GM19324 (cell line): ENCODE data around the gene PRKCA.

ENCODE experiments used
- ATAC-seq: cut with Tn5 transposase; IDR thresholded peaks from one replicate; pipeline ENCODE4 v1.9.1; 2021; ENCODE audit warnings: mild to moderate bottlenecking, moderate library complexity; ENCODE audit not compliant: unreplicated experiment, low FRiP score

The PRKCA gene

DNA sequence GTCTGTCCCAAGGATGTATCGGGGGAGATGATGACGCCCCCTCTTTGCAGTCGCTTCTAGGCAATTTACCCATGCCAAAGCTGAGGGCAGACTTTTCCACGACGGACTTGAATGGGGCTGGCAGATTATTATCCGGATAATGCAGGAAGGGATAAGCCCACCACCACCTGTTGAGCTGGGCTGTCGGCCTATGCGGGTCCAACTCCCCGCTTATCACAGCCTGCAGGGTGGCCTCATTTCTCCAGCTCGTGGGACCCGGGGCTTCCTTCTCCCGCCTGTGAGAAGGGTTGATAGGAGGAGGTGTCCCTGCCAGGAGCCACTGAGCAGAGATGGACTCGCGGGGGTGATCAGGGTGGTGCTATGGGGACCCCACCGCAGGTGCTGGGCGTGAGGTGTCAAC lies 533.1 kb downstream of the PRKCA start:
- ATAC-seq: no peak

DNA sequence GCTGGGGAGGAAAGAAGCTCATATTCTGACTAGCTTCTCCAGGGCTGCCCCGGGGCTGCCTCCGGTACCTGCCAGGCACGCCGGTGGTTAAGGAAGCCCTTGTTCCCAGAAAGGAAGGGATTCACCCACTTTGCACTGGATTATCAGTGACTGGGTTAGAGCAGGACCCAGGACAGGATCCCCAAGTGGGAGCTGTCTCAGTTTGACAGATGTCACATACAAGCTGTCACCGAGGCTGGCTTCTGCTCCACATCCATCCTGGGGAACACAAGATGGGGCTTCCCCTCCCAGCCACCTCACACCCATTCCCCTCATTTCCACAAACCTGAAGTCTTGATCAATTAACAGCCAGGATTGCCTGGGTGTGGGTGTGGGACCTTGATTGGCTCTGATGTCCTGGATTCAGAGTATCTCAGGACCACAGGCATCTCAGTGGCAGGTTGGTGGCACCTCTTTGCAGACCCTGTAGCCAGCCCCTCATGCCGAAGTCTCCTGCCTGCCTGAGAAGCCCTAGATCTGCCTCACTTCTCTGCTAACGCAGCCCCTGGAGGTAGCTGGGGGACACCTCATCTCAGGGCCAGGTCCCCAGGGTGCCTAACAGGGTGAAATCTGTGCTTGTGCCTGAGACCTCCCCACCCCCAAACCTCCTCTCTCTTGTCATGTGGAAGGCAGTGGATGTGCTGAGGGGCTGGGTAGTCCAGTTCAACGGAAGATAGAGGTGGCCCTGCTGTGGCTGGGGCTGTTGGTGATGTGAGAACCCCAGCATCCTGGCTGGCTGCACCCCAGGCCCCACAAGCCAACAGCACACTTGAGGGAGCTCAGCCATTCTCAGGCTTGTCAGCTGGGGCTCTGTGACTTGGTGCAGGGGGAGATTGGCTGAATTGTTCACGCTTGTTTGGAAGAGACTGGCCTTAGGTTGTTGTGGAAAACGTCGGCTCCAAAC lies 533.9 kb downstream of the PRKCA start:
- no peak for ATAC-seq

DNA sequence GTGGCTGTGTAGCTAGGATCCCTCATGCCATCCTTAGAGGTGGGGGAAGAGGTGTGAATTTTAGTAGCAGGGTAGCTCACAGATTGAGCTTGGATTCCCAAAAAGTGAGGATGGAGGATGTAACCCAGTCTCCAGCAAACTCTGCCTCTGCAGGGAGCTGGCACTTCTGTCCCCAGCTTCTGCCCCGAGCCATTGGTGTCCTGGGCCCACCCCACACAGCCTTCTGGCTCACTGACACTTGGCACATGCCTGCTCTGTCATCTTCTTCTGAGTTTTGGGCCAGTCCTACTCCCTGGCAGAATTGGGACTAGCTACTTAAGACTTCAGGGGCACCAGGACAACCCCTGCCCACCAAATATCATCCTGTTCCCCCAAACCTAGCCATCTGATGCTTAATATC lies 534.8 kb downstream of the PRKCA start:
- no peak for ATAC-seq

DNA sequence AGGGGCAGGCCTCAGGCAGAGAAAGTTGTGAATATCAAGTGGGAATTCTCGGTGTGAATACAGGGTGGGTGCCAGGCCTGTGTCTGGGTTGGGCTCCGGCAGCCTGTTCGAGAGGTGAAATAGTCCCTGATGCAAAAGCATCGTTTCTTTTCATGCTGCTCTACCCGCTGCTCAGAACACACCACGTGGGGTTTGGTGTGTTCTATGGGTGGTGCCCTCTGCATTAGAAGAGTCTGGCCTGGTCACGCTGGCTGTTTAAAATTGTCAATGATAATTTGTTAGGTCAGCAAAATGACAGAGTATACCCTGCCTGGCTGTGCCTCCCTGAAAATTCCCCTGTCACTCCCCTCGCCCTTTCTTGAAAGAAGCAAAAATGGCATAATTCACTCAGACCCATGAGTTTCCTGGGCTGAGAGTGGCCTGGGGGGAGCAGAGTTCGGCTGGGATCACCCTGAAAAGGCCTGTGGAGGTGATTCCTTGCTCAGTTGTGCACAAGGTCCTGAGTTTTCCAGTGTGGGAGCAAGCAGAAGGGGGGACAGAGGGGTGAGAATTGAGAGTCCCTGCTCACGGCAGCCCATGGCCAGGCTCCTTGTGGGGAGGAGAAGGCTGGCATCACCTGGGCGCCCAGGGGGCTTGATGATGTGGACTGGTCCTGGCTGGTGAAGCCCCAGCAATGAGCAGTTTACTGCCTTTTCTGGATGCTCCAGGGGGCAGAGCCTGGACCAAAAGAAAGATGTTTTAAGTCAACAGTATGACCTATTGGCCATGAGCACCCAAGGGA lies 535.7 kb downstream of the PRKCA start:
- no peak for ATAC-seq

DNA sequence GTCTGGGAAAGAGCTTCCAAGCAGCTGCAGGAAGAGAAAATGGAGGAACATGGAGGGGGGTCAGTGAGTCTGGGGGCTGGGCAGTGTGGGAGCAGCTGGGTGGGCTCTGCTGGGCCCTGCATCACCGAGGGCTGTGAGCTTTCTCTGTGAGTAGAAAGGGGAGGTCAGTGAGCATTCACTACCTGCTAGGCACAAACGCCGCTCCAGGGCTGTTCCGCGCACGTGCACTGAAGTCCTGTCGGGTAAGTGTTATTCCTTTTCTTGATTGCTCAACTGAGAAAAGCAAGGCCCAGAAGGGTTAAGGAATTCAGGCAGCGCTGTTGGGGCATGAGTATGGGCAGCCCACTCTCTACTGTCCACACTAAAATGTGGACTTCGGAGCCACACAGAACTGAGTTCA lies 537.2 kb downstream of the PRKCA start:
- ATAC-seq: no peak

DNA sequence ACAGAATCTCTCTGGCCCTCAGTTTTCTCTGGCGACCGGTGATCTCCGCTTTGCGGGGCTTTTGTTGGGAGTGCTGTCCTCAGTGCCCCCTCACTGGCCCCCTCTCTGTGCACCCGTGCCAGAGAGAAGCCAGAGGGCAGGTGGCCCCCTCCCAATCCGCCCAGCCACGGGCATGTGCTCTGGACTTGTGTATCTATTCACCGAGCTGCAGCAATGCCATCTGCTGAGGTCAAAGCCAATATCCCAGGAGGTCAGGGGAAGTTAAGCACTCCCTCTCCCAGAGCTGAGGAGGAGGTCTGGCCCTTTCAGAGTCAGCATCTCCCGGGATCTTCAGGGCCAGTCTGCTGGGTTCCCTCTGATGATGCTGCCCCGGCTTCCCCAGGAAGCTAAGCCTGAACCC lies 537.6 kb downstream of the PRKCA start:
- no peak for ATAC-seq

DNA sequence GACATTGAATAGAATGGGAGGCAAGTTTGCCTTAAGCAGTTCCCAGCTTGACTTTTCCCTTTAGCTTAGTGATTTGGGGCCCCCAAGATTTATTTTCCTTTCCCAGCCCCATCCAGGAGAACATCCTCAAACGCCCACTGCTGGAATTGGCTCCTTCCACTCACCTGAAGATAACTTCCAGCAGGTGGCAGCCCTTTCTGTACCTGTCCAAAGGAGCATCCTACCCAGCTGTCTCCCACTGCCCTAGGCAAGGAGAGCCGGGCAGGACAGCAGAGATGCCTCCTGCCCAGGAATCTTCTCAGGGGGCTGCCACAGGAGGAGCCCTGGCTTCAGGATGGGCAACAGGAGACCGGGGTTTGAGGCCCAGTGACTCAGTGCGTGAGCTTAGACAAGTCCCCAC lies 538.9 kb downstream of the PRKCA start:
- ATAC-seq: no peak

DNA sequence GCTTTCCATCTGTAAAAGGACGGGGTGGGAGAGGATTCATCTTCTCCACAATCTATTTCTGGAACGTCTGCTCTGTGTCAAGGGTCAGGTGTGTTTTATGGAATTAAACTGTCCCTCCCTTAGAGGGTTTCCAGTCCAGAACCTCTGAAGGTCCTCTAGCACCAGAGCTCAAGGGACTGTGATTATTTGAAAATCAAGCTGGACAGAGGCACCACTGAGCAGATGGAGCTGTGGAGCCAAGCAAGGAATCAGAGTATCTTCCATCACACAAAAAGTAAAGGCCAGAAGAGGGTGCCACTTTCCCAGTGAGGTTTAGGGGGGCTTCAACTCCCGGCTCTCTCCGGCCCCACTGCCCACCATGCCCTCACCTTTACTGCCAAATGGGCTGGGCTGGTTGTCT lies 539.3 kb downstream of the PRKCA start:
- ATAC-seq: no peak

DNA sequence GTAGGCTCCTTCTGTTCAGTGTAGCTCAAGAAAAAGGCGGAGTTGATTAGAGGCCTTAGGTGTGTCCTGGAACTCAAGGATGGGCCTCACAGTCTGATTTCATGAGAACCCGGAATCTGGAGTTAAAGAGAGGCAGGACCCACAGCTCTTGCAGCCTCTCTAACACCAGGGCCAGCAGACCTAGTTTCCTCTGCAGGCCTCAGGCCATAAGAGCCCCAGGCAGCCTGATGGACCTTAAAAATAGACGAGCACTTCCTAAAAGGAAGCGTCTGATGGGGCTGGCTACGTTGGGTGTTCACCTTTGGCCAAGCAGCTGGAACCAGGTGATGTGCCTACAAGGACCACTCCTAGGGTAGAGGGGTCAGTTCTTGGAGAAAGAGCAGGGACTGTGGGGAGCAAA lies 540.1 kb downstream of the PRKCA start:
- no peak for ATAC-seq

DNA sequence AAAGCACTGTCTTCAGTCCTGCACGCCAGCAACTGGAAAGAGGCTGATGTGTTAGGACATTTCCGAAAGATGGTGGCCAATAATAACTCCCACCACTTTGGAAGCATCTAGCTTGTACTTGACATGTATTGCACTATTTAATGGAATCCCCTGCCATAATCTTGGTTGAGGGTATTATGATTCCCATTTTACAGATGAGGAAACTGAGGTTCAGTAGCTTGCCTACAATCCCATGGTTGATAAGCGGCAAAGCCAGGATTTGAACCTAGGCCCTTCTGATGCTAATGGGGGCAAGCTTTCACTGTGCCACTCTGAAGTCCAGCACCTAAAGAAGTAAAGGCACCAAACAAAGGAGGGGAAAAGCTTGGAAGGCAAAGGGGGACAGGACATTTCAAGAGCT lies 540.5 kb downstream of the PRKCA start:
- ATAC-seq: no peak

DNA sequence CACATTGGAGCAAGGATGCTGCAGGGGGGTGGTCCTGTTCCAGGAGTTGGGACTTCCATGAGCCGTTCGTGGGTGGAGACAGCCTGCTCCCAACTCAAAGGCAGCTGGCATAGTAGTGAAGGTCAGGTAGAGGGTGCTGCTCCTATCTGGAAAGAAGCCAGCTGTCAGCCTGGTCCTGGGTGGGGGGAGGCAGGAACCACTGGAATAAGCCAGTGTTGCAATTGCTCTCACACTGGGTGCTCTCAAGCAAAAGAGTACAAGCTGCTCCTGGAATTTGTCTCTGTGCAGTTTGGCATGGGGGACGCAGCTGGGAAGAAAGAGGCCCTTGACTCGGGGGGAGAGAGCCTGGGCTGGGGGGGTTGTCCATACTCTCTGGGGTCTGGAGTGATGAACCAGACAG lies 541.2 kb downstream of the PRKCA start:
- no peak for ATAC-seq

DNA sequence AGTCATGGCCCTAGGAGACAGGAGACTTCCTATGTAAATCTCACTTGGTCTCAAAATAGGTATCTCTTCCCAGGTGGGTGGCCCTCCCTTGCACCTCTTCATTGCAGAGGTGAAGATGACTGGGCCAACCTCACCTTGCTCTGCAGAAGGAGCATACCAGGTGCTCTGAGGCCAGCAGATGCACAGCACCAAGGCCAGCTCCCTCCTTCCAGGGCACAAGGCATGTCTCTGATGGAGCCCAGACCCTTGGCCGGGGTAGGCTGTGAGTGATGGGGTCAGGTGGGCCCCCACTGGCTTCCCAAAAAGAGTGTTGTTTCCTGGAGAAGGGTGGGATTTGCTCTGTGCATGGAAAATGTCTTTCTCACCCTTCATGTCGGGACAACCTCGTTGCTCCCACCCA lies 545.3 kb downstream of the PRKCA start:
- ATAC-seq: no peak

DNA sequence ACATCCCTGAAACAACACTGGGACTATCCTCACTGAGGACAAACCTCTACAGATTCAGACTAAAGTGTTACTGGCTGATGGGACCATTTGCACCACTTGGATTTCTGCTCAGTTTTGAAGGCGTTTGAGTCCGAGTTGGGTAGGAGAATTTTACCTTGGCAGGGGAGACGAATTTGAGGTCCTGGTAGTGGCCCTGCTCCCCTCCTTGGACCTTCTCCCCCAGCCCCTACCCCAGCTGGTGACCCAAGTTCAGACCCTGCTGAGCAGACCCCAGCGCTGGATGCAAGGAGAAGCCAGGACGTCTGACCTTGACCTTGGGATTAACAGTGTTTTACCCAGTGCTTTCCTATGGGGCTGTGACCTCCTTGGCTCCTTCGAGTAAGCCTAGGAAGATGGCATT lies 546.1 kb downstream of the PRKCA start:
- ATAC-seq: no peak

DNA sequence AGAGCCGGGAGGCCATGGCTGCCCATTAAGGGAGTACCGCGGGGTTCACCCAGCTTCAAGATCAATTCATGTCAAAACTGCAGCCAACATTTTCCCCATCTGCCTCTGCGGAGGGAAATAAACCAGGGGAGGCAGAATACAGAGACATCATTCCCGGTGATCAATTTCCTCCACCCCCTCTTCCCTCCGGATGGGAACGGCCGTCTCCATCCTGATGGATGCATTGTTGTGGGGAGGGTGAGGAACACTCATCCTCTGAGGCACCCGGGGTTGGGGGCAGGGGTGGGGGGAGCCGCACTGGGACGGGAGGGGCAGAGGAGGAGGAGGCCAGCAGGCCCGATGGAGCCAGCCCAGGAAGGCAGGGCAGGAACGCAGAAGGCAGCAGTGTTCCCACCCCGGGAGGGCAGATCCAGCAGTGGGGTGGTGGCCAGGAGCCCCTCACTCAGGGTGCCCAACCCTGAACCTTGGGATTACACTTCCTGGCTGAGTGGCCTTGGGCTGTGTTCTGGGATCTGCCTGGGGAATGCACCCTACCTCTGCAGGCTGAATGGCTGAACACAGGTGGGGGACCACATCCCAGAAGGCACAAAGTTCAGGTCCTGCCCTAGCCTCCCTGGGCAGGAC lies 546.7 kb downstream of the PRKCA start:
- ATAC-seq: no peak

DNA sequence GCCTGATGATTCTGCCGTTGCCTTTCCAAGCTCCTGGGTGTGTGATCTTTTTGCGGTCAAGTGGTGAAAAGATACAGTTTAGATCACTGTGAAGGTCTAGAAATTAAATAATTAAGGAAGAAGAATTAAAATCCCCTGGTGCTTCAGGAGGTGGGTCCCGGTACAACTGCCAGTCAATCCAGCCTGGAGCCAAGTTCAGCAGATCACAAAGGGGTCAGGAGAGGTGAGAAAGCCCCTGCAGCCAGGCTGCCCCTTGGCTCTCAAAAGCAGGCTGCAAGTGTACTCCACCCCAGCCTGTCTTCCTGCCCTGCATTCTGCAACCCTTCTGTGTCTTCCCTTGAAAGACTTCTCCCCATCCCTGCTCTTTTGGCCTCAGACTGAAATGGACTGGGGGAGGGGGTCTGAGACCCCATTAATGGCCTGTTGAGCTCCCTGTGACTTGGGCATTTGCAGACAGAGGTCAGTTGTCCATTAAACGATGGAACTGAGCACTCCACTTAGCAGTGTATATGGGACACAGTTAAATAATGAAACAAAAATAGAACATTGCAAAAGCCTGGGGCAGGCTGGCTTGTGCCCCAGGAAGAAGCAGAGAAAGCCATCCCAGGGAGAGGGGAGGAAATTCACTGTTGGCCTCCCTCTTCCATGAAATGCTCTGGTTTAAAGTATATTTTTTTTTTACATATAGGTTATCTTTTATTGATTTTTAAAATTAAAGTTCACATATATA lies 547.6 kb downstream of the PRKCA start:
- no peak for ATAC-seq

DNA sequence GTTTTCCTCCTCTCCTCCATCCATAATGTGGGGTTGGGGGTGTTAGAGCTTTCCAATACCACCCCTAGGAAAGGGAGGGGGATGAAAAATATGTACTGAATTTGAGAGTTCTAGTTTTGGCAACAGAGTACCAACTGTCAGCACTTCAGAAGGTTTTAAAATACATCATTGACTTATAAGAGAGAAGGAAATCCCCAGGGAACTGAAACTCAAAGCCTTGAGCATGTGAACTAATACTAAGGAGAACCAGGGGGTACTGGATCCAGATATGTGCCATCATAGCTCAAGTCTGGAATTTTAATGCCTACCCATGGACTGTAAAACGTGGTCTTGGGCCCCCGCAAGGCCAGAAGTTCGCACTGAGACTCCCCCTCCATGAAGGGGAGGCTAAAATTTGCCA lies 548.3 kb downstream of the PRKCA start:
- ATAC-seq: no peak

DNA sequence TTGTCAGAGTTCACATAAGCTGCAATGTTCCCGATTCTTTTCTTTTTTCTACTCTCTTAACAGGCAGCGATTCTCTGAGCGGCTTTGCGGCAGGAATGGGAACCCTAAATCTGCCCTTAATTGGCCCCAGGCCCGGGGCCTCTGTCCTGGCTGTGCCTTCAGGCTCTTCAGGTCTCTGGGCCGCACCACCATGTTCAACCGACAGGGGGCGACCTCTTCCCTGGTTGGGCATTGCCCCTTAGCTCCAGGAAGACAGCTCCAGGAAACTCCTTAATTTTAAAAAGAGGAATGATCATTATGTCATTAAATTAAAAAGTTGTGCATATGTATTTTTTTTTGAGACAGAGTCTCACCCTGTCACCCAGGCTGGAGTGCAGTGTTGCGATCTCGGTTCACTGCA lies 552.8 kb downstream of the PRKCA start:
- no peak for ATAC-seq

DNA sequence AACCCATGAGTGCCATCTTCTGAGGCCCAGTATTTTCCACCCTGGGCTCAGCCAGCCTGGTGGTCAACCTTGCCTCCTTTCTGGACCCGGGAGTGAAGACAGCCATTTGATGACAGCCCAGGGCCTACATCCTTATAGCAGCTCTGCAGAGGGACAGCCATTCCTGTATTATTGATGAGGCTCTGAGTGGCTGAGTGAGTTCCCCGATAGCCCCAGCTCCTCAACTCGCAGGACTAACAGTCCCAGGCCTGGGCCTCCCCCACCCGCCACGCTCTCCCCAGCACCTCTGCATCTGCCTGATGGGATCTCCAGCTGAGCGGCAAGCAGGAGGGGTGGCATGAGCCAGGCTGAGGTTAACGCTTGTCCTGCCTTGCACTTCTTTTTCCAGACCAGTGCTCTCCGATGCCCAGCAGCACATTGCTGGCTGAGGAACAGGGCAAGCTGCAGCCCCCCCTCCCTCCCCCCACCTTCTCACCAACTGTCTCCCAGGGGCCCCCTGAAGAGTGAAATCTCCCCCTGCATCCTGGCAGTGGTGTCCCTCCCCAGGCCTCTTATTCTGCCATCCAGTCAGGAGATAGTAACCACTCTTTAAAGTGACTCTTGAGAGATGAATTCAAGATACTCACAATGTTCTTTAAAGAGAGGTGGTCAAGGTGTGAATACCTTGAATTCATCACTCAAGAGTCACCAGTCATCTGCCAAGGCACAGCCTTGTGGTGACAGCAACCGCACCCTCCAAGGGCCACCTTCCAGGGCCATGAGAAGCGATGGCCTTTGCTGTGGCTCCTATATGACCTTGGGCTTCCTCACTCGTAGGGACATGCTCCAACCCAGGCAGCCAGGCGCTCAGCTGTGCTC lies 556.0 kb downstream of the PRKCA start:
- no peak for ATAC-seq

DNA sequence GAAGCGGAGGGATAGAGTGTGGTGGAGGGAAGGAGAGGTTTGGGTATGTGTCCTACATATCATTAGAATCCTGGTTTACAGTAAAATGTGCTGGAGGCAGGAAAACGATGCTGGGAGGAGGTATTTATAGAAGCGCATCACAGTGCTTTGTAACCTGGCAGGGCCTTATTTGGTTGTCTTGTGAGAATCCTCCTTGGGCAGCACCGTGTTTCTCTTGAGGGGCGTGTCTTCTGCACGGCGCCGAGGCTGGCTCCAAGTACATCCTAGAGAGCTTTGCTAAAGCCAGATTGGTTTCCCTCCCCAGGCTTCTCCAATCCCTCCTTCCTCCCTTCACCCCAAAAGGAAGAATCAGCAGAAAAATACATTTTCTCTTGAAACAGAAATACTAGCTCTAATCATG lies 556.9 kb downstream of the PRKCA start:
- ATAC-seq: no peak

DNA sequence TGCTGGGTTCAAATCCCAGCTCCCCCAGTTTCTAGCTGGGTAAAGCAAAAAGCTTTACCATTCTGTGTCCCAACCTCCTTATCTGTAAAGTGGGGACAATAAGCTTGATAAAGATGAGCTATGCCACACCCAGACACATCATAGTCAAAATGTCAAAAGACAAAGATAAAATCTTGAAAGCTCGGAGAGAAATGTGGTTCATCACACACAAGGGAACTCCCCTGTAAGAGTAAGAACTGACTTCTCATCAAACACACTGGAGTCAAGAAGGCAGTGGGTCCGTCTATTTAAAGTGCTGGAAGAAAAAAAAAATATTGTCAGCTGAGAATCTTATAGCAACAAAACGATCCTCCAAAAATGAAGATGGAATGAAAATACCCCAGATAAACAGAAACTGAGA lies 557.8 kb downstream of the PRKCA start:
- no peak for ATAC-seq
